T follicular helper cell (primary cell): Measurements from ENCODE around the gene SPC24.
"Not testable (repeated sequence)": the region's sequence is repeated elsewhere in the genome, so short reads cannot be mapped to it uniquely, and the experiment has no call there.

ENCODE experiments used
- DNase-seq: peaks from one replicate; pipeline ENCODE4 v3.0.0-alpha.2; 2020; ENCODE audit warnings: low read depth

Gene SPC24

GRCh38 chr19:11192957-11193939, 37.7 kb upstream of the SPC24 start:
- DNase-seq, result no peak

- no peak for DNase-seq
Observed at GRCh38 chr19:11191934-11192333, 36.4 kb upstream of the SPC24 start.

- DNase-seq, result no peak
Observed at GRCh38 chr19:11191273-11191755, 35.7 kb upstream of the SPC24 start.

GRCh38 chr19:11190501-11190900, 34.9 kb upstream of the SPC24 start:
- DNase-seq, result no peak

- DNase-seq, result no peak
Observed at GRCh38 chr19:11187441-11187840, 31.9 kb upstream of the SPC24 start.

GRCh38 chr19:11182994-11183393, 27.4 kb upstream of the SPC24 start:
- DNase-seq, result no peak

- DNase-seq, result no peak
Observed at GRCh38 chr19:11181488-11181887, 25.9 kb upstream of the SPC24 start.

- DNase-seq, result not testable (repeated sequence)
Observed at GRCh38 chr19:11180975-11181374, 25.4 kb upstream of the SPC24 start.

- DNase-seq, result no peak
Observed at GRCh38 chr19:11180346-11180745, 24.8 kb upstream of the SPC24 start.

GRCh38 chr19:11179716-11180297, 24.2 kb upstream of the SPC24 start:
- DNase-seq, result no peak

GRCh38 chr19:11179145-11179465, 23.5 kb upstream of the SPC24 start:
- not testable (repeated sequence) for DNase-seq

- no peak for DNase-seq
Observed at GRCh38 chr19:11177592-11177991, 22.0 kb upstream of the SPC24 start.

GRCh38 chr19:11176466-11177193, 21.0 kb upstream of the SPC24 start:
- DNase-seq, result no peak

- no peak for DNase-seq
Observed at GRCh38 chr19:11175920-11176319, 20.3 kb upstream of the SPC24 start.

GRCh38 chr19:11174336-11174735, 18.8 kb upstream of the SPC24 start:
- no peak for DNase-seq

GRCh38 chr19:11173516-11174155, 18.1 kb upstream of the SPC24 start:
- no peak for DNase-seq

- no peak for DNase-seq
Observed at GRCh38 chr19:11172576-11172975, 17.0 kb upstream of the SPC24 start.

GRCh38 chr19:11171144-11171543, 15.6 kb upstream of the SPC24 start:
- DNase-seq, result no peak

GRCh38 chr19:11169896-11170678, 14.5 kb upstream of the SPC24 start:
- DNase-seq, result no peak

- DNase-seq, result no peak
Observed at GRCh38 chr19:11168568-11168967, 13.0 kb upstream of the SPC24 start.
